A172 (cell line): Measurements from ENCODE around the gene PDIA5. TPM values are rescaled to one million over a fixed set of nuclear protein-coding genes. Genes with fewer than 3 reads are reported as not detected.
"Not testable (repeated sequence)": the region's sequence is repeated elsewhere in the genome, so short reads cannot be mapped to it uniquely, and the experiment has no call there.

Experiments
- DNase-seq: peaks from one replicate; pipeline ENCODE4 v3.0.0-alpha.2; 2015; ENCODE audit warnings: low spot score
- total RNA-seq: library from RNA; depleted of rRNA; stranded (reverse); fragments of >200 nt; shearing (Covaris generic); gene quantifications from 2 replicates; pipeline ENCODE4 v1.2.3, GENCODE V29; 2014

The PDIA5 gene
- total RNA-seq, 1 experiment from 2014 or later: 15.0 TPM

DNA sequence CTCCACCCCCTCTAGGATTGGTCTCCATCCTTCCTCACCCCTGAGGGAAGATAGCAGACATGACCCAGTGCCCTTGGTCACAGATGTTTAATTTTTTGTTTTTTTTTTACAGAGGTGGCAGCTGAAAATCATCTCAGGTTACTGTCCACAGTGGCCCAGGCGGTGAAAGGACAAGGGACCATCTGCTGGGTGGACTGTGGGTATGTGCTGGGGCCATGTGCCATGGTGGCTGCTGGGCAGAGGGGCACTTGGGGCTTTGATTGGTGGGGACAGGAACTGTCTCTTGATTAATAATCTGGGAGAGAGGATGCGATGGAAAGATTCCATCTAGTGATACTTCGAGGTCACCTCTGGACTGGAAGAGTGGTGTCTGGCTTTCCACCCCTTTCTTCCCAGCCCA, 25.4 kb downstream of the PDIA5 start:
- DNase-seq: no peak

DNA sequence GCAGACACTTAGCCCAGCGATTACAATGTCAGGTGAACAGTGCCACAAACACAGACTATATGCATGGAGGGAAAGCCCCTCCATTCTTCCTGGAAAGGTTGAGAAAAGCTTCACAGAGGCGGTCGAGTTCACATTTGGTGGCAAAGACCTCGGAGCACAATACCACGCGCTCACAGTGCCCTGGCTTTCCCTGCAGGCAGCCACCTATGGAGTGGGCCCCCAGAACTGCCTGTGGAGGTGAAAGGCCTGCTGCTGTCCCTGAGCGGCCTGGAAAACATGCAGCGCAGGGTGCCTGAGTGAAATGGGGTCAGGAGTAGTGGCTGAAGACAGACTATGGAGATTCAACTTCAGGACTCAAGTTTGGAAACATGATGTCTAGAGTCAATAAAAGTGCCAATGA, 26.9 kb downstream of the PDIA5 start:
- no peak for DNase-seq

DNA sequence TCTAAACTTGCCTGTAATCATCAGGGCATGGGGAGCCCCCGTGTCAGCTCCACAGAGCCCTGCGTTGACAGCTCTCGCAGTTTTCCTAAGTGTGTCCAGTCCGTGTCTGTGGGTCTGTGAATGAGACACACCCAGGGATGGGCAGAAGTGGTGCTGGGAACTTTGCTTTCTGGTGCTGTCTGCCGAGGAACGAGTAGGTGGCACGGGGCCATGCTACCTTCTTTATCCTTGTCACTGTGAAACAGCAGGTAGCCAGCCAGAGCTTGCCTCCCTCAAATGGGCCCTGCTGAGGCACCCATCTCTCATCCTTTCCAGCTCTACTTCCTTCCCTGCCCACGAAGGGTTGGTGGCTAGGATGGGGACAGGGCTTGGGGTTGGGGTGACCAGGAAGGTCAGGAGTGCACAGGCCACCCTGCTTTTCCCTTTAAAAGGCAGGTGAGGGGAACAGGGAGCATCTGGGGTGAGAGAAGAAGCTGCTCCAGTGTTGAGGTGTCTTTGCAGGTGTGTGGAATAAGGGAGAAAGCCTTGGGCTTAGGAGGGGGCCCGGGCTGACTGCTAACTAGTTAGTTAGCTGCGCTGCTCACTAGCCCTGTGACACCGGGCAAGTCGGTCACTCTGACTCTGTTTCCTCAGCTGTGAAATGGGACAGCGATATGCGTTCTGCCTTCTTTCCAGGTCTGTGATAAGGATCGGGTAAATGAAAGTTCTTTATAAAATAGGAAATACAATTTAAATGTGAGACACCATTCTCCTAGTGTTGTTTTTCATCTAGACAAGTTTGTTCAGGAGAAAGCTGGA, 27.9 kb downstream of the PDIA5 start:
- no peak for DNase-seq

- DNase-seq: no peak
Measured at GRCh38 chr3:123096126-123096525, 29.3 kb downstream of the PDIA5 start.

- peak; percentile 45 for DNase-seq
Measured at GRCh38 chr3:123096731-123097130, 29.9 kb downstream of the PDIA5 start.

DNA sequence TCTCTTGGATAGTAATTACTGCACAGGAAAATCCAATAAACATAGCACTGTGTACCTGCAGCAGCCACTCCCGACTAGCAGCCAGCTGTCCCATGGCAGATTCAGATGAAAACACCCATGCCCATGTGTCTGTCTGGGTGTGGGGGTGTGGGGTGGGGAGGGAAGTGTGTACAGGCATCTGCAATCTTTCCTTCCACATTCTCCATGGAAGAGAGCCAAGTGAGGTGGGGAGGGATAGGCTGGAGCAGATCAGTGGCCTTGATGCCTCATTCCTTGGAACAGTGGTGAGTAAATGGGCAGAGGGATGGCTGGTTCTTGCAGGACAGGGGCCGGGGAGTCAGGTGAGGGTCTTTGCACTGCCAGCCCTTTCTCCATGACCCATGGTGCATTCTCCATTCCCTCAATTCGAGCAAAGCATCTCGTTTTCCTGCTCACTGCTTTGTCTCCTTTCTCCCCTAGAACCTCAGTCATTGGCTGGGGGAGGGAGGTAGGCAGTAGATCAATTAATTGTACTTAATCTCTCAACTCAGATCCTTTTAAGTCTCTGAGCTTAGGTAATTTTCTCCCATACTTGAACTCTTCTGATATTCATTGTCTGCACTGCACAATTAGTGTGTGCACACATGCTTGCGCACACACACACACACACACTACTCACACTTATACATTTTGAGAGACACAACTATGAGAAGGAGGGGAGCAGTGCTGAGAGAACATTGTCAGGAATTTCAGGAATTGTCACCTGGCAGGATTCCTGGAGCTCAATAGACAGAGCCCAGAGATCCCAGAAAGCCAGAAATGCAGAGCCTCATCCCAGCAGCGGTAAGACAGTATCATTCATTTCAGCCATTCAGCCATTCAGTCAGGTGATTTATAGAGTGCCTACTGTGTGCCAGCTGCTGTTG, 31.9 kb downstream of the PDIA5 start:
- DNase-seq: no peak

DNA sequence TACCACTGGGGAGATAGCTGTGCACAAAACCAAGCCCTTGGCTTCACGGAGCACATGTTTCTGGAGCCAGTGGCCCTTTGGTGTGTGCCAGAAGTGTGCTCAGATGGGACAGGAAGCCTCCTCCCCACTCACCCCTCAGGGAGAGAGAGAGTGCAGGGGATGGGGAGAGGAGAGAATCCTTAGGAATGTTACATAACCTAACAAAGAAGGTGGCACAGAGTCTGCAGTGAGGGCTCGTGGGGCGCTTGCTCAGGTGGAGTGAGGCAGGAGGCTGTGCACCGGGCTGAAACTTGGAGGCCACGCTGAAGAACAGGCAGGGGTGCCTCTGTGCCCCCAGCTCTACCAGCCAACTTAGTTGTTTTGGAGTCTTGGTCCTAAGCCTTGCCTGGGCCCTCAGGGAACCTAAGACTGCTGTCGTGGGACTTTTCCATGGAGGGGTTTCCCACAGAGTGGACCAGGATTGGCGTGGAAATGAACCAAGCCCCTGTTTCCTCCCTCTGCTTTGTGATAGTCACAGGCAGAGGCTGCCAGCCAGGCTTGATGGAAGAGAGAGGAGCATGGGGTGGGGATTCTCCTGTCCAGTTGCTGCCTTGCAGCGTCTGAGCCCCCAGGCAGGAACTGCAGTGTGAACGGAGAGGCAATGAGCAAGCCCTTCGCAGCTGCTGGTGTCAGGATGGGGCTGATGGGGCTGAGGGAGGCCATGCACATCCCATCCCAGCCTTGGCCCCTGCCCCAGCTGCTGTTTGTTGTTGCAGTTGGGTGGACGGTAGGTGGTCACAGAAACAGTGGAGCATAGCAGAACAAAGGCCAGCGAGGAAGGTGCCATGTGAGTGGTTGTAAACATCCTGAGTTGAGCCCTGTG, 32.7 kb downstream of the PDIA5 start:
- no peak for DNase-seq

- DNase-seq: no peak
Measured at GRCh38 chr3:123100193-123100776, 33.5 kb downstream of the PDIA5 start.

- no peak for DNase-seq
Measured at GRCh38 chr3:123102249-123102648, 35.4 kb downstream of the PDIA5 start.

GRCh38 chr3:123102826-123103225, 36.0 kb downstream of the PDIA5 start:
- no peak for DNase-seq

- peak; percentile 86 for DNase-seq
Measured at GRCh38 chr3:123104550-123104949, 37.7 kb downstream of the PDIA5 start.

DNA sequence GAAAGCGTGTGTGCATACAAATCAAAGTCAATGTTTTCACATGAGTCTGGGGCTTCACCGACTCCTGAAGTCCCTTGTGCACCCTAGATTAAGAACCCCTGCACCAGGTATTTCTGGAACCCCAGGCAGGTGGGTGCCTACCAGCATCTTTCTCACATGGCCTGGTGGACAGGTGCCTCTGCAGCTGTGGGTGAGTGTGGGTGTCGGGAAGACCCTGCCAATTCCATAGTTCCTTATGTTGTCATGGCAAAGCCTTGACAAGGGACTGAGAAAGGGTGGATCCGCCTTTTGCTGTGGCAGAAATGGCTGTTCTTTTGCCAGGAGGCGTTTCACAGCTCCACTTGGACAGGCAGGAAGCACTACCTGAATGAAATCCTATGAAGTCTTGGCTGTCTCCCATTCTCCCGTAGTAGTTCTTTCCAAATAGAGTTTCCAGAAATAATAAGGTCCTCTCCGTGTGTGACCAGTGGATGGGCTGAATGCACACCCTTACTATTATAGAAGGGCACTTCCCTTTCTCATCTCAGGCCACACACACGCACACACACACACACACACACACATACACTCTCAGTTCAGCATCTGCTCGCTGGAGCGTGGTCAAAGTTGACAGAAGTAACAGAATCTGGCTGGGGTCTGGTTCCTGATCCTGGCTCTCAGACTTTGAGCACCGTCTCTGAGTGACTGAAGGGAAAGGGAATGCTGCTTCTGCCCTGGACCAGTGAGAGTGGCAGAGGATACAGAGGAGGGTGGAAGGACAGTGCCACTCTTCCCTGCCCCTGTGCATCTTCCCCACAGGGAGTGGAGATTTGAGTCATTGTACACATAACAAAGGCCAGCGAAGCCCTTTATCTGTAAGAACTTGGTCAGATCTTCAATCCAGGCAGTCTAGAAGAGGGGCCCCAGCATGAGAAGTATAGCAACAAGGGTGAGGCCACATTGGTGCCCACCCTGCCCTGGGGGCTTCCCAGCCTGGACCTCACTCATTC, 38.7 kb downstream of the PDIA5 start:
- no peak for DNase-seq

- DNase-seq: no peak
Measured at GRCh38 chr3:123110282-123110975, 43.6 kb downstream of the PDIA5 start.

- no peak for DNase-seq
Measured at GRCh38 chr3:123110976-123111615, 44.3 kb downstream of the PDIA5 start.

GRCh38 chr3:123111640-123112039, 44.8 kb downstream of the PDIA5 start:
- no peak for DNase-seq

- DNase-seq: no peak
Measured at GRCh38 chr3:123112232-123112631, 45.4 kb downstream of the PDIA5 start.

- not testable (repeated sequence) for DNase-seq
Measured at GRCh38 chr3:123112656-123113055, 45.8 kb downstream of the PDIA5 start.

DNA sequence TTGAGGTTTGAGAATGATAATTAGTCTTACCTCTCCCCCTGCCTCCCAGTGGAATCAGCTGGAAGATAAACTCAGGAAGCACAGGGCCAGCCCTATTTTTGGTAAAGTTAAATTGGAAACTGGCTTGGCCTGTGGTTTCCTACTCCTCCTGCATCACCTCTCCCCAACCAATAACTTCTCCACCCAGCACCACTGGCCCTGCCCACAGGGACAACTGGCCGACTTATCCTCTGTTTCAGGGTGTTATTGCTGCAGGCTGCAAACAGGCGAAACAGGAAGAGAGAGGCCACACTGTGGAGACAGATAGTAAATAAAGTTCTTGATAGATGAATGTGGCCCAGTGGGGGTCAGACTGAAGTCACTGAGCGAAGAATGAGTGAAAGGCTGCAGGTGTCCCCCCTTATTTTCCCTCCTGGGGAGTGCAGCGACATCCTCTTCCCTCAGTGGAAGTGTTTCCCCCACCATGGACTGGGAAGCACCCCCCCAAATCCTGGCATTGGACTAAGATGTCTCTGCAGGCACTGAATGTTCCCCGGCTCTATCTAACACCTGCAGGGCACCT, 47.1 kb downstream of the PDIA5 start:
- peak; percentile 75 for DNase-seq

DNA sequence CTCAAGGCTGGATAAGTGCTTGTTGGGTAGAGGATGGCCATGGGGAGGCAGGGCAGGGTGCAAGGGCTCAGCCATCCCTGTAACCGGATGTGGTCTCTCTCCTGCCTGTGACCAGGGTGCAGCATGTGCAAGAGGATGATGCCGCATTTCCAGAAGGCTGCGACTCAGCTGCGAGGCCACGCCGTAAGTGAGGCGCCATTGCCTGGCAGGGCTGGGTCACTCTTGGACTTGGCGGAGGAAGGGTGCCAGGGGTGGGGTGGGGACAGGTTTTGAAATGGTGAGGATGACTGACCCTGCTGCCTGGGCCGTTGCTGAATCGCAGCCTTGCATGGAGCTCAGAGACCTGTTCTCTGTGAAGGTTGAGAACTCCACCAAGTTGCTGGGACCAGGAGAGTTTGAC, 49.3 kb downstream of the PDIA5 start:
- no peak for DNase-seq
